Suprapubic skin (tissue), 4 donors: ENCODE results near the gene HEPACAM2.

ENCODE experiments used
- EP300 ChIP-seq: sonication (generic); formaldehyde crosslinking; IDR thresholded peaks from one replicate; pipeline ENCODE4 v1.6.1; 2017; ENCODE audit warnings: antibody characterized with exemption
- POLR2AphosphoS5 ChIP-seq, 3 donors: sonication (generic); formaldehyde crosslinking; IDR thresholded peaks; one replicate each; pipeline ENCODE4 v1.6.1; 2017; ENCODE audit warnings: antibody characterized with exemption in 3 of 3

- TF ChIP-seq EP300 (no peak), POLR2AphosphoS5 (IDR thresholded peaks at IDR 0.05) (no peak)
These were observed 87.7 kb downstream of the HEPACAM2 start for GRCh38 chr7:93138576-93138975.
